ENCODE measurements around the gene BRAF.
A peak's percentile ranks its signal among the peaks of the same experiment; 100 is the strongest.
"Not testable (repeated sequence)": the region's sequence is repeated elsewhere in the genome, so short reads cannot be mapped to it uniquely, and the experiment has no call there.

Gene BRAF

GRCh38 chr7:140908361-140908760 is 16.4 kb downstream of the BRAF start:
- intact Hi-C loops (cut with micrococcal nuclease), result no loop called here
- no peak overlapping the region for H3K27ac Mint-ChIP-seq
- no peaks in the 10 kb centered on the region for H3K27me3 Mint-ChIP-seq
- H3K4me3 Mint-ChIP-seq, result no peak overlapping the region
- no peaks in the 10 kb centered on the region for H3K36me3 Mint-ChIP-seq (ENCODE audit: low read depth)
- H3K9me3 Mint-ChIP-seq, result no peaks in the 10 kb centered on the region
- peaks cover 31% of the 10 kb centered on the region for H3K4me1 Mint-ChIP-seq (ENCODE audit: low read depth)

DNA sequence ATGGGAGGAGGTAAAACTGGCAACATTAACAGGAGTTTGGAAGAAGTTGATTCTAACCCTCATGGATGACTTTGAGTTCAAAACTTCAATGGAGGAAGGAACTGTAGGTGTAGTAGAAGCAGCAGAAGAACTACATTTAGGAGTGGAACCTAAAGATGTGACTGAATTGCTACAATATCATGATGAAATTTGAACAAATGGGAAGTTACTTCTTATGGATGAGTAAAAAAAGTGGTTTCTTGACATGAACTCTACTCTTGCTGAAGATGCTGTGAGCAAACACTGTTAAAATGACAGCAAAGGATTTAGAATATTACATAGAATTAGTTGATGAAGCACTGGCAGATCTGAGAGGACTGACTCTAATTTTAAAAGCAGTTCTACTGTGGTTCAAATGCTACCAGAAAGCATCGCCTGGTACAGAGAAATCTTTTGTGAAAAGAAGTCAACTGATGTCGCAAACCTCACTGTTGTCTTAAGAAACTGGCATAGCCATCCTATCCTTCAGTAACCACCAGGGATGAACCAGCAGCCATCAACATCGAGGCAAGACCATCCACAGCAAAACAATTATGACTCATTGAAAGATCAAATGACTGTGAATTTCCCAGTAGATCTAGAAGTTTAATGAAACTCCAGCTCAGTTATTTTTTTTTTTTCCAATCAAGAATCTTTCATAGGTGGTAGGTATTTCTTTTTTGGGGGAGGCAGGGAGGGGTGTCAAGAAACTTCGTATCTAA is 20.8 kb downstream of the BRAF start:
- Mint-ChIP-seq H3K9me3 (no peaks in the 10 kb centered on the region), H3K4me3 (no peak overlapping the region), H3K4me1 (ENCODE audit: low read depth) (peaks cover 24% of the 10 kb centered on the region), H3K27me3 (no peaks in the 10 kb centered on the region), H3K36me3 (ENCODE audit: low read depth) (no peaks in the 10 kb centered on the region), H3K27ac (no peak overlapping the region)
- intact Hi-C loops (cut with micrococcal nuclease), result no loop called here

DNA sequence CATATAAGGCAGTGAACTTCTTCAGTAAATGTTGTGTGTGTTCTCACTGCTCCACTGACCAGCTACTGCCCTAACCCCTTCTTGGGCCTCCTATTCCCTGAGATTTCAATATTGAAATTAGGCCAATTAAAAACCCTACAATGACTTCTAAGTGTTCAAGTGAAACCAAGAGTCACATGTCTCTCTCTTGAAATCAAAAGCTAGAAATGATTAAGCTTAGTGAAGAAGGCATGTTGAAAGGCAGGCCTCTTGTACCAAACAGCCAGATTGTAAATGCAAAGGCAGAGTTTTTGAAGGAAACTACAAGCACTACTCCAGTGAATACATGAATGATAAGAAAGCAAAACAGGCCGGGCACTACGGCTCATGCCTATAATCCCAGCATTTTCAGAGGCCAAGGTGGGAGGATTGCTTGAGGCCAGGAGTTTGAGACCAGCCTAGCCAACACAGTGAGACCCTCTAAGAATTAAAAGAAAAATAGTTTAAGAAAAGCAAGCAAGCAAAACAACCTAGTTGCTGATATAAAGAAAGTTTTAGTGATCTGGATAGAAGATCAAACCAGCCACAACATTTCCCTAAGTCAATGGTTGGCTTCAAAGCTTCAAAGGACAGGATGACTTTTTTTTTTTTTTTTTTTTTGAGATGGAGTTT is 22.3 kb downstream of the BRAF start:
- H3K27ac Mint-ChIP-seq, result no peak overlapping the region
- H3K9me3 Mint-ChIP-seq, result no peaks in the 10 kb centered on the region
- intact Hi-C loops (cut with micrococcal nuclease), result no loop called here
- H3K4me3 Mint-ChIP-seq, result no peak overlapping the region
- no peaks in the 10 kb centered on the region for H3K36me3 Mint-ChIP-seq (ENCODE audit: low read depth)
- peaks cover 24% of the 10 kb centered on the region for H3K4me1 Mint-ChIP-seq (ENCODE audit: low read depth)
- no peaks in the 10 kb centered on the region for H3K27me3 Mint-ChIP-seq

- H3K4me1 Mint-ChIP-seq (ENCODE audit: low read depth), result peaks cover 24% of the 10 kb centered on the region
- H3K27ac Mint-ChIP-seq, result no peak overlapping the region
Measured at GRCh38 chr7:140901941-140902302, 22.8 kb downstream of the BRAF start.

DNA sequence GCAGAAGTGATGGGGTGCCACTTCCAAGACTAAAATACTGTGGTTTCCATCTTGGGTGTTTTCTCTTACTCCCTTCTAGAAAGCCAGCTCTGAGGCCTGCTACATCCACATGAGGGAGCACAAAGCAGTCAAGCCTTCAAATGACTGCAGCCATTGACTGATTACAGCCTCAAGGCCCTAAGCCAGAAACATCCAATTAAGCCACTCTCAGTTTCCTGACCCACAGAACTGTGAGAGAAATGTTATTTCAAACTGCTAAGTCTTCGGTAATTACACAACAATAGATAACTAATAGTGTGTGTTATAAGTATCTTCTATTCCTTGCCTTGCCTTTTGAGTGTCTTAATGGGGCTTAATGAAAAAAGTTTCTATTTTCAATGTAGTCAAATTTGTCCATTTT is 24.8 kb downstream of the BRAF start:
- no peaks in the 10 kb centered on the region for H3K27me3 Mint-ChIP-seq
- H3K36me3 Mint-ChIP-seq (ENCODE audit: low read depth), result no peaks in the 10 kb centered on the region
- no peak overlapping the region for H3K4me3 Mint-ChIP-seq
- intact Hi-C loops (cut with micrococcal nuclease), result no loop called here
- peaks cover 24% of the 10 kb centered on the region for H3K4me1 Mint-ChIP-seq (ENCODE audit: low read depth)
- H3K27ac Mint-ChIP-seq, result no peak overlapping the region
- H3K9me3 Mint-ChIP-seq, result no peaks in the 10 kb centered on the region

More at GRCh38 chr7:140901941-140902302, 22.8 kb downstream of the BRAF start:
- intact Hi-C loops (cut with micrococcal nuclease), result no loop called here
- Mint-ChIP-seq H3K9me3 (no peaks in the 10 kb centered on the region), H3K27me3 (no peaks in the 10 kb centered on the region), H3K36me3 (ENCODE audit: low read depth) (no peaks in the 10 kb centered on the region), H3K4me3 (no peak overlapping the region)

GRCh38 chr7:140898786-140899536 is 25.8 kb downstream of the BRAF start:
- Mint-ChIP-seq H3K4me1 (ENCODE audit: low read depth) (peaks cover 19% of the 10 kb centered on the region), H3K27ac (no peak overlapping the region)

DNA sequence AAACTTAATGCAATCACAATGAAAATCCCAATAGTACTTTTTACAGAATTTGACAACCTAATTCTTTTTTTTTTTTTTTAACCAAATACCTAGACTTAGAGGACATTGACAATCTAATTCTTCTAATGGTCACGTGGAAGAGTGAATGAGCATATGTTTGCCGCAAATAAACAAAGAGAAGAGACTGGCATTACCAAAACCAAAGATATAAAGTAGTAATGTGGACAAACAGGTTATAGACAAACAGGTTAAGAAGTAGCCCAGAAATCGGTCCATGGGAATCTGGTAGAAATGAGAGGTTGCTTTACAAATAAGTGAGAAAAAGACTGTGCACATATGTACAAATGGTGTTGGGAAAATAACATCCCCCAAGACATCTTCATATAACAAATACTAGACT is 27.7 kb downstream of the BRAF start:
- intact Hi-C loops (cut with micrococcal nuclease), result no loop called here
- Mint-ChIP-seq H3K4me1 (ENCODE audit: low read depth) (peaks cover 16% of the 10 kb centered on the region), H3K27me3 (no peaks in the 10 kb centered on the region), H3K27ac (no peak overlapping the region), H3K9me3 (no peaks in the 10 kb centered on the region), H3K36me3 (ENCODE audit: low read depth) (no peaks in the 10 kb centered on the region), H3K4me3 (no peak overlapping the region)

More at GRCh38 chr7:140898786-140899536, 25.8 kb downstream of the BRAF start:
- intact Hi-C loops (cut with micrococcal nuclease), result no loop called here
- H3K9me3 Mint-ChIP-seq, result no peaks in the 10 kb centered on the region
- no peak overlapping the region for H3K4me3 Mint-ChIP-seq
- no peaks in the 10 kb centered on the region for H3K36me3 Mint-ChIP-seq (ENCODE audit: low read depth)
- H3K27me3 Mint-ChIP-seq, result no peaks in the 10 kb centered on the region

- no peak overlapping the region for H3K27ac Mint-ChIP-seq
- H3K36me3 Mint-ChIP-seq (ENCODE audit: low read depth), result no peaks in the 10 kb centered on the region
- H3K4me1 Mint-ChIP-seq (ENCODE audit: low read depth), result peaks cover 35% of the 10 kb centered on the region
- no peak overlapping the region for H3K4me3 Mint-ChIP-seq
- no peaks in the 10 kb centered on the region for H3K9me3 Mint-ChIP-seq
- H3K27me3 Mint-ChIP-seq, result no peaks in the 10 kb centered on the region
- intact Hi-C loops (cut with micrococcal nuclease), result no loop called here
Measured at GRCh38 chr7:140889645-140890044, 35.1 kb downstream of the BRAF start.

DNA sequence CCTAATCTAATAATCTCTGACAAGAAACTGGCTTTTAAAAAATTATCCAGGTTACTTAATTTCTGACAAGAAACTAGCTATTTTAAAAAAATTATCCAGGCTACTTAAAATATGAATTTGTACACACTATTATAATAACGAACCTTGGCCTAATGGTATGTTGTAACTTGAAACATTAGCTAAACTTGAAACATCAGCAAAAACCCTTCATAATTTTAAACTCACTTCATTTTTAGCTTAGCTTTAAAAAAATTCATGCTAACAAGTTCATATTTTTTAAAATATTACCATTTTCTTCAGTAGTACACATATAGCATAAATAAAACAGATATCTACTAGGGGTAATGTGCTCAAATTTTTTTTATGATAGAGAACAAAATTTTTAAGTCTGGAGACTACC is 35.6 kb downstream of the BRAF start:
- Mint-ChIP-seq H3K9me3 (no peaks in the 10 kb centered on the region), H3K4me1 (ENCODE audit: low read depth) (peaks cover 35% of the 10 kb centered on the region), H3K27ac (no peak overlapping the region), H3K4me3 (no peak overlapping the region), H3K27me3 (no peaks in the 10 kb centered on the region), H3K36me3 (ENCODE audit: low read depth) (no peaks in the 10 kb centered on the region)
- intact Hi-C loops (cut with micrococcal nuclease), result no loop called here

GRCh38 chr7:140888087-140888486 is 36.6 kb downstream of the BRAF start:
- Mint-ChIP-seq H3K9me3 (no peaks in the 10 kb centered on the region), H3K27me3 (no peaks in the 10 kb centered on the region), H3K4me3 (no peak overlapping the region), H3K4me1 (ENCODE audit: low read depth) (peaks cover 31% of the 10 kb centered on the region), H3K36me3 (ENCODE audit: low read depth) (no peaks in the 10 kb centered on the region), H3K27ac (no peak overlapping the region)
- intact Hi-C loops (cut with micrococcal nuclease), result no loop called here

- Mint-ChIP-seq H3K27ac (peak overlapping the region; percentile 16), H3K9me3 (no peaks in the 10 kb centered on the region), H3K4me3 (no peak overlapping the region), H3K27me3 (no peaks in the 10 kb centered on the region), H3K4me1 (ENCODE audit: low read depth) (peaks cover 31% of the 10 kb centered on the region), H3K36me3 (ENCODE audit: low read depth) (no peaks in the 10 kb centered on the region)
- intact Hi-C loops (cut with micrococcal nuclease), result no loop called here
Measured at GRCh38 chr7:140885735-140886334, 38.9 kb downstream of the BRAF start.

- Mint-ChIP-seq H3K9me3 (no peaks in the 10 kb centered on the region), H3K36me3 (ENCODE audit: low read depth) (no peaks in the 10 kb centered on the region), H3K27me3 (no peaks in the 10 kb centered on the region), H3K4me1 (ENCODE audit: low read depth) (peaks cover 25% of the 10 kb centered on the region), H3K27ac (no peak overlapping the region), H3K4me3 (no peak overlapping the region)
- intact Hi-C loops (cut with micrococcal nuclease), result no loop called here
Measured at GRCh38 chr7:140883378-140883777, 41.4 kb downstream of the BRAF start.

GRCh38 chr7:140882834-140883233 is 41.9 kb downstream of the BRAF start:
- intact Hi-C loops (cut with micrococcal nuclease); H3K27ac Mint-ChIP-seq; H3K27me3 Mint-ChIP-seq; H3K9me3 Mint-ChIP-seq; H3K4me3 Mint-ChIP-seq; H3K36me3 Mint-ChIP-seq (ENCODE audit: low read depth): not testable (repeated sequence)
- H3K4me1 Mint-ChIP-seq (ENCODE audit: low read depth), result peaks cover 25% of the 10 kb centered on the region

All from dendritic cell treated with granulocyte-macrophage colony-stimulating factor and Interleukin-4, amounts not matched to agents 40 ng/mL and 50 ng/mL, for 4 days (primary cell).